ENCODE data around the gene SUGP2. TPM values are rescaled to one million over a fixed set of nuclear protein-coding genes. Genes with fewer than 3 reads are reported as not detected.
A peak's percentile ranks its signal among the peaks of the same experiment; 100 is the strongest.

Gene SUGP2
- total and polyA plus RNA-seq, 2 of the 13 experiments (the other 11 are each of a cell fraction or from before 2014, with no cell fraction given) = 40.6 to 57.7 TPM

DNA sequence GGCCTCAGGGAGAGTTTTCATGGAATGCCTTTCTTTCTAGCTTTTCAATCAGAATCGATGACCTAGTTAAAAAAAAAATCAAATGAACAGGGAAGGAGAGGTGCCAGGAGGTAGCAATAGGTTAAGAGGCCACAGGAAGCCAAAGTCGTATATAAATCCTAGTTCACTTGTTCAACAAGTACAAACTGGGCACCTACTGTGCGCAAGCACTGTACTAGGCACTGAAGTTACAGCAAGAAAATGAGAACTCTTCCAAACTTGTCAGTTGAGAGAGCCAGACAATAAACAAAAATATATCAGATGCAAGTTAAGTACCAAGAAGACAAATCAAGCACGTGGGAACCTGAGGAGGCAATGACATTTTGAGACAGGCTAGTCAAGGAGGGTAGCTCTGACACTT lies 6.1 kb downstream of the SUGP2 start:
- Histone ChIP-seq H3K9ac (ENCODE audit: insufficient read depth, low read depth, low read length) (no peak overlapping the region), H4K20me1 (ENCODE audit: insufficient read depth, low read length) (peaks cover 12% of the 10 kb centered on the region), H2AFZ (ENCODE audit: low read length) (no peak overlapping the region), H3K27me3 (ENCODE audit: control insufficient read depth in 1 of 2, insufficient read depth in 2 of 2, low read length in 2 of 2) (no peaks in the 10 kb centered on the region), H3K79me2 (ENCODE audit: insufficient read depth, low read length) (peaks cover 26% of the 10 kb centered on the region), H3K27ac (ENCODE audit: extremely low read length, insufficient read depth, low read length) (no peak overlapping the region), H3K36me3 (replicated peaks in 1 of 2; ENCODE audit: control insufficient read depth in 1 of 2, insufficient read depth in 2 of 2, low read length in 2 of 2) (peaks cover 21 to 73% of the 10 kb centered on the region in 2 experiments), H3K4me2 (ENCODE audit: low read depth, low read length) (no peak overlapping the region), H3K4me3 (replicated peaks in 1 of 3; ENCODE audit: insufficient read depth in 1 of 3, low read depth in 2 of 3, low read length in 3 of 3) (no peak overlapping the region), H3K4me1 (ENCODE audit: insufficient read depth, low read length) (peaks cover 54% of the 10 kb centered on the region), H3K9me3 (ENCODE audit: low read length) (no peaks in the 10 kb centered on the region)
- ChIA-PET CTCF (ENCODE audit: low intra/inter-chr PET ratio, low total read pairs) (no interaction called here), POLR2A (no interaction called here)
- no peak for DNase-seq (ENCODE audit: low spot score)
- FAIRE-seq = no peak
- ATAC-seq = no peak
- TF ChIP-seq, protein P1, sequence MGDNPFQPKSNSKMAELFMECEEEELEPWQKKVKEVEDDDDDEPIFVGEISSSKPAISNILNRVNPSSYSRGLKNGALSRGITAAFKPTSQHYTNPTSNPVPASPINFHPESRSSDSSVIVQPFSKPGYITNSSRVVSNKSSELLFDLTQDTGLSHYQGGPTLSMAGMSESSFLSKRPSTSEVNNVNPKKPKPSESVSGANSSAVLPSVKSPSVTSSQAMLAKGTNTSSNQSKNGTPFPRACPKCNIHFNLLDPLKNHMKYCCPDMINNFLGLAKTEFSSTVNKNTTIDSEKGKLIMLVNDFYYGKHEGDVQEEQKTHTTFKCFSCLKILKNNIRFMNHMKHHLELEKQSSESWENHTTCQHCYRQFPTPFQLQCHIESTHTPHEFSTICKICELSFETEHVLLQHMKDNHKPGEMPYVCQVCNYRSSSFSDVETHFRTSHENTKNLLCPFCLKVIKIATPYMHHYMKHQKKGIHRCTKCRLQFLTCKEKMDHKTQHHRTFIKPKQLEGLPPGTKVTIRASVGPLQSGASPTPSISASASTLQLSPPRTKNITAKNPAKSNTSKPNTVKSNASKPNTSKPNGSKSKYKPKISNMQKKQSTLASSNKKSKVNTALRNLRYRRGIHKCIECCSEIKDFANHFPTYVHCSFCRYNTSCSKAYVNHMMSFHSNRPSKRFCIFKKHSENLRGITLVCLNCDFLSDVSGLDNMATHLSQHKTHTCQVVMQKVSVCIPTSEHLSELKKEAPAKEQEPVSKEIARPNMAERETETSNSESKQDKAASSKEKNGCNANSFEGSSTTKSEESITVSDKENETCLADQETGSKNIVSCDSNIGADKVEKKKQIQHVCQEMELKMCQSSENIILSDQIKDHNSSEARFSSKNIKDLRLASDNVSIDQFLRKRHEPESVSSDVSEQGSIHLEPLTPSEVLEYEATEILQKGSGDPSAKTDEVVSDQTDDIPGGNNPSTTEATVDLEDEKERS (CRISPR knock-in tag; IDR thresholded peaks at IDR 0.05) = no peak
- TF ChIP-seq ZKSCAN1 (IDR thresholded peaks at IDR 0.05; ENCODE audit: low read length) (peak; percentile 74), MAFK (conservative IDR thresholded peaks at IDR 0.05 in 1 of 2, IDR thresholded peaks at IDR 0.05 in 1 of 2; ENCODE audit: low read length in 2 of 2) (peak in 1 of 2 experiments; percentile 9; a peak in 1 of 4 replicates)
- TF ChIP-seq, protein P2, sequence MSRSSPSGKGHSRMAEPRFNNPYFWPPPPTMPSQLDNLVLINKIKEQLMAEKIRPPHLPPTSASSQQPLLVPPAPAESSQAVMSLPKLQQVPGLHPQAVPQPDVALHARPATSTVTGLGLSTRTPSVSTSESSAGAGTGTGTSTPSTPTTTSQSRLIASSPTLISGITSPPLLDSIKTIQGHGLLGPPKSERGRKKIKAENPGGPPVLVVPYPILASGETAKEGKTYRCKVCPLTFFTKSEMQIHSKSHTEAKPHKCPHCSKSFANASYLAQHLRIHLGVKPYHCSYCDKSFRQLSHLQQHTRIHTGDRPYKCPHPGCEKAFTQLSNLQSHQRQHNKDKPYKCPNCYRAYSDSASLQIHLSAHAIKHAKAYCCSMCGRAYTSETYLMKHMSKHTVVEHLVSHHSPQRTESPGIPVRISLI (CRISPR knock-in tag; IDR thresholded peaks at IDR 0.05; ENCODE audit: borderline replicate concordance) = no peak
- intact Hi-C loops (cut with micrococcal nuclease; ENCODE audit: unreplicated experiment) = no loop called here
- BruUV-seq (replicated peaks) = no TSS peak
- in situ Hi-C loops (cut with HindIII; ENCODE audit: extremely low pct_ligation_motif_present, low pct_unique_long_range_greater_than_20kb) = no loop called here
- WGBS (ENCODE audit: low lambda C conversion rate) = 98% methylated on average over 4 of the region's 4 CpGs
